GM20431 (cell line): ENCODE data around the gene AGAP3.

Experiments
- in situ Hi-C: fragments of 300-500 bp; cut with MseI, MboI; formaldehyde crosslinking; loops from one replicate; pipeline ENCODE4 v1.15.0; 2020; ENCODE audit warnings: low sequenced_read_pairs; ENCODE audit not compliant: unreplicated experiment

The AGAP3 gene

DNA sequence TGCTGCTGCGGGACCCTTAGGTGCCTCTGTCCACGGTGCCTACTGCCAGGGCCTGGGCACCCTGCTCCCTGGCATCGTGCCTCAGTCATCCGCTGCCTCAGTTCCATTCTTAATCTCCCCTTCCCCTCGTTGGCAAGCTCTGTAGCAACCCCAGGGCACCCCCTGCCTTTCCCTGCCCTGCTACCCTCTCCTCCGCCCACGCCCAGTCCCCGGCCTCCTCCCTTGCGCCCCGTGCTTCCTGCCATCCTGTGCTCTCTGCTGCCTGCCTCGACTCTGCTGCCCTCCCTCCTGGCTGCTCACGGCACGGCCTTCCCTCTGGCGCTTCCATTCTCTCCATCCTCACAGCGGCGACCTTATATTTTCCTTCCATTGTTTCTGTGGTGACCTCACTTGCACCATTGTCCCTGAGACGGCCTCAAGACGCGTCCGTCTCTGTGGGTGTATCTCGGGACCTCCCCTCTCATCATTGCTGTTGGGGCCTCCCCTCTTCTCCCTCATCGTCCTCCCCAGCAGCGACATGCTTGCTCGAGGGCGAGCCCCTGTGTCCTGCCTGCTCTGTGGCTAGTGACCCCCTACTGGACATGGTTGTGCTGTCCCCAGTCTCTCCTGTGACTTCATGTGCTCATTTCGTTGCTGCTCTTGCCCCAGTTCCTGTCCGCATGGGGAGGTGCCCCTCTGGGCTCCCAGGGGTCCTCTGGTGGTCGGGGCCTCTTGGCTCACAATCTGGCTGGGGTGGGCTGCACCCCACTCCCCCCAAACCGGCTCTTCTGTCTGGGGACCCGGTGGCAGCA, 35.3 kb downstream of the AGAP3 start:
- in situ Hi-C loops, result no loop called here

DNA sequence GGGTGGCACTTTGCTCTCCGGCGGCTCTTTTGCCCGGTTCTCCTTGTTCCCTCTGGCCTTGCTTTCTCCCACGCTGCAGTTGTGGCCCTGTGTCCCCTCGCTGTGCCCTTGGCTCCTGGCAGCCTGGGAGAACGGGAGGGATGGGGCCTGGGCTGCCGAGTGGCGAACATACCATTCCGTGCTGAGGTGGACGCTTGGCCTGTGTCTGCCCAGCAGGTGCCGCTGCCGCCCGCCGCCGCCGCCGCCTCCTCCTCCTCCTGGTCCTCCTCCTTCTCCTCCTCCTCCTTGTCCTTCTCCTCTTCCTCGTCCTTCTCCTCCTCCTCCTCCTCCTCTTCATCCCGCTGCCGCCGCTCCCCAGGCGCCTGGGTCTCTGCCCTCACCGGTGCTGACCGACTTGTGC, 36.0 kb downstream of the AGAP3 start:
- in situ Hi-C loops, result no loop called here

DNA sequence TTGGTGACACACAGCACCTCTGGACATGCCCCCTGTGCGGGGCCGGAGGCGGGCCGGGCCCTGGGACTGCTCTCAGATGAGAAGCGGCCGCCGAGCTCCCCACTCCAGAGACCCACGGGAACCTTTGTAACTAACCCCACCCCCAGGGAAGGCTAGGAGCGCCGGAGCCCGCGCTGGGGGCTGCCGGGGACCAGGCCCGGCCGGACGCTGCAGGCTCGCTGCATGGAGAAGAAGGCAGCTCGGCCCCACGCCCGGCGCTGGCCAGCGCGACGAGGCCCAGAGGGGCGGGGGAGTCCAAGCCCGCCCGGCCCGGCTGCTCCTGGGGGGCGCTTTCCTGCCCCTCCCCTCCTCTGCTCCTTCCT, 36.5 kb downstream of the AGAP3 start:
- in situ Hi-C loops, result no loop called here

DNA sequence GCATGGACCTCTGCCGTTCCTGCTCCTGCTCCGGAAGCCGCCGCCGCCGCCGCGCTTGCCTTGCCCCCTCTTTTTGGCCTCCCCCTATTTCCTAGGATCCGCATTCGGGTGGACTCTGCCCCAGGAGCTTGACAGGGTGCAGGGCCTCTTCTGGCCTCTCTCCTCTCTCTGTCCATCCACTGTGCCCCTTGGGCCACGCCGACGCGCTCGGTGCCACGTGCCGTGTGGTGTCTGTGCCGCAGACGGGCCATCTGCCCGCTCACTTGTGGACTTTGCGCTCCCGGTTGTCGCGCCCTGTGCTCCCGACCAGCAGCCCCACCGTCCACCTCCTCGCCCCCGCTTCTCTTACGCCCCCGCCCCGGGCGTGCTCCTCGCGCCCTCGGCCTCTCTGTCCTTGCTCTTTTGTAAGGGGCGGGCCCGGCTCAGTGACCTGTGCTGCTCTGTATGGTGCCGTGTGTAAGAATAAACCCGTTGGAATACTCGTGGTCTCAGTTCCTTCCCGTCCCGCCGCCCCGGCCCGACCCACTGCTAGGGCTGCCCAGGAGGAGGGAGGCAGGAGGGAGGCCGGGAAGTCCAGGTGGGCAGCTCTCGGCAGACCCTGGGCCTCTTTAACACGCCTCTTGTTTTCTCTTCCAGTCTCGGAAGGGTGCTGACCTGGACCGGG, 37.0 kb downstream of the AGAP3 start:
- in situ Hi-C loops, result no loop called here

DNA sequence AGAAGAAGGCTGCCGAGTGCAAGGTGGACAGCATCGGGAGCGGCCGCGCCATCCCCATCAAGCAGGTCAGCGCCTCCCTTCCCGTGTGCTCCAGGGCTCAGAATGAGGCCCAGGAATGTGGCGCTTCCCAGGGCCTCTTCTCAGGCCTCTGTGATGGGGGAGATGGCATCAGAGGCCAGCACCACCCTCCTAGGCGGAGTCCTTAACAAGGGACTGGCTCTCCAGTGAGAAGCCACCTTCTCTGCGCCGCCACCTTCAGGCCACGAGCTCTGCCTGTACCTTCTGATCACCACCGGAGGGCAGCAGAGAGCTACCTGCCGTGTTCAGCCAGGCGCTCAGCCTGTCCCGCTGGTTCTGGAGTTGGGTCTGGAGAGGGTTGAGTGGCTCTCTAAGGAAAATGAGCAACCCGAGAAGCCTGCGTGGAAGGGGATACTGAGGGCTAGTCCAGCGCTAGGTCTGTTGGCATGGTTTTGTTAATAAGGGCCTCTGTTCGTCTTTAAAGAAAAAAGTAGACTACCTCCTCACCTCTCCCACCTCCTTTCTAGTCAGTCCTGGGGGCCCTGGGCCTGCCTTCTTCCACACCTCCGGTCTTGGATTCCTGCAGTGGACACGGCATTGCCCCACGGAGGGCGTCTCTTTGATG, 37.7 kb downstream of the AGAP3 start:
- in situ Hi-C loops, result no loop called here

DNA sequence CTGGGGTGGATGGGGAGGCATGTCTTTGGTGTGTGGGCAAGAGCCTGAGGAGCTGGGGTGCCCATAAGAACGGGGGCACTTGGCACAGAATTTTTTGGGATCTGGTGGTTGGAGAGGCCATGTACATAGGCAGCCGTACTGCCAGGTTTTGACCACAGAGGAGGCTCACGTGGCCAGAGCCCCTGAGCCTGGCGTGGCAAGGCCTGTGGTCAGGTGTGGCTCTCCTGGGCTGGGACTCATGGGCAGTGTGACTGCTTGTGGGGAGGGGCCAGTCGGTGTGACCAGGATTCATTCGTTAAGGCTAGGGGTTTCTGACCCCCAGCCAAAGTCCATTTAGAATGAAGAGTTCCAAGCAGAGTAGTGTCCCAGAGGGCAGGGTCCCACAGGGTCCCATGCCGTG, 38.2 kb downstream of the AGAP3 start:
- in situ Hi-C loops, result no loop called here

DNA sequence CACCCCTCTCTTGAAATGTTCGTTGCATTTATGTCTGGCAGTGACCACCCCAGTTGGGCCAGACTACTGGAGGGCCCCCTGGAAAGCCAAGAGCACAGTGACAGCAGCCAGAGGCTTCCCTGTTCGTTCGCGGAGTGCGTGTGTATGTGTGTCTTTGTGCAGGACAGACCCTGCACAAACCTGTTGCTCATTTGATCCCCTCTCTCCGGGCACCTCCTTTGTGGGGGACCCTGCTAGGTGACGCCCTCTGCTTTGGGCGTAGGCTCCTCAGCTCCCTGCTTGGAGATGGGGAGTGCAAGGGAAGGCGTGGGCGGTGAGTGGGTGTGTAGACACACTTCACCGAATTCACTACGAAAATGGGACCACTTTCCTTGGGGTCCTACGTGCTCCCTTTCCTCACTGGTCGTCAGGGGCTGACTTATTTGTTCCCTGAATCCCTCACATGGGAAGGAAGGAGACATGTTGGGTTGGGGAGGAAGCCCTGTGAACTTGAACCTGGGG, 38.7 kb downstream of the AGAP3 start:
- in situ Hi-C loops, result no loop called here

DNA sequence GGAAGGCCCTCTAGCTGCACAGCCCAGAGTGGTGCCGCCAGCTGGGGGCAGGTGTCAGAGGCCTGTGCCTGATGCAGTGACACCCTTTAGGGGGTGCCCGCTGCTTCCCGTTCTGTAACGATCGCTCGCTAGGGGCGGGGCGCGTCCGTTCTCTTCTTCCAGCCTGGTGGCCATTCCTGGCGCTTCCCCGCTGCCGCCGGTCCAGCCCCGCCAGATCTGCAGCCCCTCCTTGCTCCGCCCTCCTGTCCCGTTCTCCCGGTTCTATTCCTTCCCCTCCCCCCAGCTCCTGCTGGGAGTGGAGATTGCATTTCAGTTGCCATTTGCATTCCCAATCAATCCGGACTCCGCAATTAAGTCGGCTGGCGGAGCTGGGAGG, 39.2 kb downstream of the AGAP3 start:
- in situ Hi-C loops, result no loop called here

DNA sequence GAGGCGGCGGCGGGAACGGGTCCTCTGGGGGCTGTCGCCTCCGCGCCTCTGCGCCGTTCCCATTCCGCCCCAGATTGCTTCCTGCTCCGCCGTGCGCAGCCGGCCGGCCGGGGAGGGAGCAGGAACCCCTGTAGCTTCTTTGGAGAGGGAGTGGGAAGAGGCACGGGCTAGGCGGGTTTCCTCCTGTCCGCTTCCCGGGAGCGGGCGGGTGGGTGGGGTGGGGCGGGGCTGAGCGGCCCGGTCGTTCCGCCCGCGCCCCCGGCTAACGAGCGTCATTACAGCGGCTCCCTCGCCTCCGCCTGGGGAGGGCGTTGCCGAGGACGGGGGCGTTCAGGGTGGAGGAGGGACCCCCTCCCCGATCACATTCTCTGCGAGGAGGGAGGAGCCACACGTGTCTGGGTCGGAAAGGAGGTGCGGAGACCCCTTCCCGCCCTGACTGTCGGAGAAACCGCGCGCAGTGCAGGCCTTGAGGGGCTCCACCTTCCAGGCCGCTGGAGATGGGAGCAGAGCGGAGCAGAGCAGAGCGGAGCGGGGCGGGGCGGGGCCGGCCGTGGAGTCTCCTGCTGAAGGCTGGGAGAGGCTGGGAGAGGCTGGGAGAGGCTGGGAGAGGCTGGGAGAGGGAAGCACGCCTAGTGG, 39.7 kb downstream of the AGAP3 start:
- in situ Hi-C loops, result no loop called here

DNA sequence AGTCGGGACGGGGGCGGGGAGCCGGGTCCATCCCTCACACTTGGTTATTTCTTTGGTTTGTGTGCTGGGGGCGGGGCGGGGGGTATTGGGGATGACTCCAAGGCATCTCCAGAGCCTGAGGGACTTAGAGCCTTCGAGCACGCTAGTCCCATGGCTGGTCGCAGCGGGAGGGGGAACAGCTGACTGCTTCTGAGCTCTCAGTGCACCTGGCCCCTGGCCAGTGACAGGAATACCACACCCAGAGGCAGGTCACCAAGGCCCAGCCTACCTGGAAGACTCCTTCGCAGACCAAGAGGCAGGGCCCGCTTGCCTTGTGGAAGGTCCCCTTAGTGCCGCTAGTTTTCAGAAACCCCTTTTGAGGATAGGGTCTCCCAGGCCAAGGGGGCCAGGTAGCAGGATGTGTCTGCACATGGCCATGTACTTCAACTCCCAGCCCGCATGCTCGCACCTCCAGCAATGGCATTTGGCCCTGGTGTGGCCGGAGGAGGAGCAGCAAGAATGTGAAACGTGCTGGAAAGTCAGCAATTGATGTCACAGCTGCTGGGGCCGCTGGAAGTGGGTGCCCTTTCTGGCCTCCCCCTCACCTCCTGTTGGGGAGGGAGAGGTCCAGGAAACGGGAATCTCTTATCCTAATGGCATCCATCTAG, 40.3 kb downstream of the AGAP3 start:
- in situ Hi-C loops, result no loop called here

DNA sequence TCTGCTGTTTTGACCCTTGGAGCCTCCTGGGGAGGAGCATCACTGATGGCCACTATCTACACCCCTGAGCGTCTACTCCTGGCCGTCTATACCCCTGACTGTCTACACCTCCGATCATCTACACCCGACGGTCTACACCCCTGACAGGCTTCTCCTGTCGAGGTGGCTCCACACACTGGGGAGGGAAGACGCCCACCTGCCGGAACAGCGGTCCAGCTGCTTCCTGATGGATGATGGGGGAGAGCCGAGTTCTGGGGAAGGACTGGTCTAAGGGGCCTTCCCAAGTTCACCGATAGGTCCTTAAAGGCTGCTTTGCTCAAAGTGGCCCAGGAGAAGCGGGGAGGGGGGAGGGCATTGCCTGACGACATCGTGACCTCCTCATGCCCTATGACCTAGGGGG, 41.9 kb downstream of the AGAP3 start:
- in situ Hi-C loops, result no loop called here

DNA sequence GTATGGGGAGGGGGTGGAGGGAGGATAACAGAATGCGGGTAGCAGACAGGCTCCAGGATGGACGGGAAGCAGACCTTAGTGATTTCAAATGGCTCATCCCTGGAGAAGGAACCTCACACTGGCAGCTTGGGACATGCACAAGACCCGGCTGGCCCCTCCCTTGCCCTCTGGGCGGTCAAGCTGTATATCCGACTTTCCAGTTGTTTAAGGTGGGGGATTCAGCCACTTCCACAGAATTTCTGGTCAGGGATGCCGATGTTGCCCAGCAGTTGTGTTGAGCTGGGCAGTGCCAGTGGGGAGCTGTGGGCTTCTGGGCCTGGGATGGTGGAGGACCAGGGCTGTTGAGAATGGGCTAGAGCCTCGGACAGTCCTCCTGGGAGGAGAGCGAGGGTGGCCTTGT, 42.4 kb downstream of the AGAP3 start:
- in situ Hi-C loops, result no loop called here

DNA sequence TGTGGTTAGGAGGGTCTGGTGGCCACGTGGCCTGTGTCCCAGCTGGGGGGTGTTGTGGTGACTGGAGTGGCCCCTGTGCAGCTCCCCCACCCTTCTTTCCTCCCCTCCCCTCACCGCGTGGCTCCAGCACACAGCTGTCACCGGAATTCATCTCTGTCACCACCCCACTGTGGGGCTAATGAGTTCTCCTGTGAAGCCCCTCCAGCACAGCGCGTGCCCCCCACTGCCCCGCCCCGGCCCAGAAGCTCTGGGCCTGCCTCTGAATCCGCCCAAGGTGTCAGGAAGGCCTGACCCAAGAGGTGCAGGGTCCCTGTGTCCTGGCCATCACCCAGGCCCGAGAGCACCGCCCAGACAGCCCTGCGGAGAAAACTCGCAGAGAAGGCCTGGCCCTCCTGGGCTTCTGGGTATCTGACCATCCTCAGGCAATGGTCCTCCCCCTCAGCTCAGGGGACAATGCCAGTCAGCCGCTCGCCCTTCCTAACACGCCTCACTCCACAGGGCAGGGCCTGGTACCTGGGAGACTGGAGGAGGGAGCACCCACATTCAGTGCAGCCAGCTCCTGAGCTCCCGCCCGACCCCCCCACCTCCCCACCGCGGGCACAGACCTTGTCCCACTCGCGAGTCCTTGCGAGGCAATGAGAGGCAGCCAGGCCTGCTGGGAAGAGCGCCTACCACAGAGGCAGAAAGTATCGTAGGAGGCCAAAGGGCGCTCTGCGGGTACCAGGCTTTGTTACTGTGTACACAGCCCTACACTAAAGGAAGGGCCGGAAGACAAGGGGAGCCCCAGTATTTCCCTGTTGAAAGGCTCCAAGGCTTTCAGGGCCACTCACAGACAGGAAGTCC, 43.1 kb downstream of the AGAP3 start:
- in situ Hi-C loops, result no loop called here

DNA sequence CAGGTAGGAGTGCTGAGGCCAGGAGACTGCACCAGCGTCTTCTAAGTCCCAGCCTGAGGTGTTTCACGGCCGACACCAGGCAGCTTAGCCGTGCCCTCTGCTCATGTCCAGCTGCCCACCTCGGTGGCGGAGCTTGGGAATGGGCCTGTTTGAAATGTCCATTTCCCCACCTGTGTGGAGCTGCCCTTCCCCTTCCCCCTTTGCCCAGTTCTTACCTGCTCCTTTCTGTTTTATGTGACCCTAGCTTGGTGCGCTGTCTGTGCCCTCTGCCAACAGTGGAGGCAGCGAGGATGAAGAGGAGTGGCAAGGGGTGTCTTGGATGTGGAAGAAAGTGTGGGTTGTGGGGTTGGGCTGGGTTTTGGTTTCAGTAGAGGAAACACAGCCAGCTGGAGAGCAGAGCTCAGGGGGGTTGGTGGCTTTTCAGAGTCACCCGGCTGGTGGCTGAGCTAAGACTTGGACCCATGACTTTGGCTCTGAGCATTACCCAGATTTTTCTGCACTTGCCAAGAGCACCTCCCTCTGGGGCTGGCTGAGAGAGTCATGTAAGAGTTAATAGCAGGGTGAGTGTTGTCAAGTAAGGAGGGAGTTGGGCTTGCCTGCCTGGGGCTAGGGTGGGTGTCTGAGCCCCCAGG, 43.8 kb downstream of the AGAP3 start:
- in situ Hi-C loops, result no loop called here

DNA sequence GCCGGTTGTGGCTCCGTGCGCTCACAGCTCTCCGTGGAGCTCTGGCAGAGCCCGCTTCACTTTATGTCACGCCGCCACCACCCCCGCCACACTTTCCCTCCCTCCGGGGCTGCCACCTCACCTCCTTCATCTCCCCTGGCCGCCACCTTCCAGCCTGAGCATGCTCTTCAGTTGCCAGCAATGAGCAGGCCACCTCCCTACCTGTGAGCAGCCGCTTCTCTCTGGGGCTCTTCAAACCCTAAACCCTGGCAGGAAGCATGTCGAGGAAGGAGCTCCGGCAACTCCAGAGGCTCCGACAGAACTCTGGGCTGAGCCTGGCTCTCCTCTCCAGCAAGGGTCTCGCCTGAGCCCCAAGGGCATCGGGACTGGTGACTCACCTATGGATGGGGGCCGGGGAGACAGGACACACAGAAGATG, 44.5 kb downstream of the AGAP3 start:
- in situ Hi-C loops, result no loop called here

DNA sequence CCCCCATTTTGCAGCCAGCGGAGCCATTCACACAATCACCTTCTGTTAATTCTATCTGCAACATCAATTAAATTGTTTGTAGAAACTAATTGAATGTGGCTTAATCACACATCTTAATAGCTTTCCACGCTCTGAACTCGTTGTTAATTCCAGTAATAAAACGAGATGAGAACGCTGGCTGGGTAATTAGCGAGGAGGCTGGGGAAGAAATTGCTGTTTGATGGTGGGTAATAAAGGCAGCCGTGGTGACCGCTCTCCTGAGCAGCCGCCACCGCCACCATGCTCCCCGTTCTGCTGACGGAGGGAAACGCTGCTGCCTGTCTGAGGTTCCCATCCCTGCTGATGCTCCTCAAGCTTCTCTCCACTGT, 44.9 kb downstream of the AGAP3 start:
- in situ Hi-C loops, result no loop called here

DNA sequence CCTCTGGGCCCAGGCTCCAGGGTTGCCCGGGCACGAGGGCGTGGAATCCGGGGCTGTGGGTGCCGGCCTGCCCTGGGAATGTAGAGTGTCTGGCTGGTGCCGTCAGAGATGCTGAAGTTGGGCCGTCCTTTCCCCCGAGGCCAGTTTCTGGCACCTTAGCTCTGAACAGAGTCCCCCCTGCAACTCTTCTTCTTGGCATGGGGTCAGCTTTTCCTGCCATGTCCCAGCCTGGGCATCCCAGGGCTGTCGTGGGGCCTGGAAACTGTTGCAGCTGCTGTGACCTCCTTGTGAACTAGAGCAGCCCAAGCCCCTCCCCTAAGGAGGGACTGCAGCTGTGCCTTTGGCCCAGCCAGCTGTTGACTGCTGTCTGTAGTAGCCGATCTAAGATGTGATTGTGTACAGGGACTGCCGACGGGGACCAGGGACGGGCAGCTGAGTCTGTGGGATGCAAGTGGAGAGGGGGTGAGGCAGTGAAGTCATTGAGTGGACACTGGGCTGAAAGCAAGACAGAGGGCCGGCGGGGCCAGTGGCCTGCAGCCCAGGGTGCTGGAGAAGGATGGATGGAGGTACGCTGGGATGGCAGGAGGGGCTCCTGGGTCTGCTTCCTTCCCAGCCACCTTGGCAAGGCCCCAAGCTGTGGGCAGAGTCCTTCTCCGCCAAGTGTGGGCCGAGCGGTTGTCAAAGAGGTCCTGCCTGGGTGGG, 45.5 kb downstream of the AGAP3 start:
- in situ Hi-C loops, result no loop called here

DNA sequence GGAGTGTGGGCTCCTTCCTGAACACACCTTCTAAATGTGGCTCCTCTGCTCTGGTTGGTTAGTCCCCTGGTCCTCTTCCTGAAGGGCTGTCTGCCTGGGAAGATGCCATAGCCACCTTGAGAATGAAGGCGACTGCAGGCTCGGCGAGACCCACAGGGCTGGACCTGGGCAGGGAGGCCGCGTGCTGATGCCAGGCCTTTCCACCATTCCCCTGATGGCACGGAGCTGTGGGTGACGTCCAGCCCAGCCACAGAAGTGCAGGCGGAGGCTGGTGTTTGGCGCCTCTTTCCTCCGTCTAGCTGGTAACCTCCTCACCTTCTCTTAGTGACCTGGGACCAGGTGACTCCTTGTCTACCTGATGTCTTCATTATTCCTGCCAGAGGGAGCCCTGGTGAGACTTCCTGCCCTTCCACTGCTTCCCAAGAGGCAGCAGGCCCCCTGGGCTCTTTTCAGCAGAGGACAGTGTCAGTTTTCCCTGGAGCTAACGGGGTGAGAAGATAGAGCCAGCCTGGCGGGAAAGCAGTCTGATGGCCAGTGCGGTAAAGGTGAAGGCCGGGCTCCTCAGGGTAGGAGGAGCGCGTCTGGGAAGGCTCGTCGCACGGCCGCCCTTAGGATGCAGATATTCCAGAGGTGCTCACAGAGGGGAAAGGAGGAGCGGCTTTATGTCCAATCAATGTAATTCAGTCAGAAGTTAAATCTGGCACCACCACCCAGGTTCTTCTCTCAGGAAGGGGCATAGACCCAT, 46.4 kb downstream of the AGAP3 start:
- in situ Hi-C loops, result no loop called here
